GM18867 (cell line): ENCODE results near the gene DBNDD1.
A peak's percentile ranks its signal among the peaks of the same experiment; 100 is the strongest.

Experiments
- ATAC-seq: cut with Tn5 transposase; IDR thresholded peaks from one replicate; pipeline ENCODE4 v1.9.1; 2021; ENCODE audit warnings: mild to moderate bottlenecking, moderate library complexity; ENCODE audit not compliant: unreplicated experiment

DBNDD1 gene

DNA sequence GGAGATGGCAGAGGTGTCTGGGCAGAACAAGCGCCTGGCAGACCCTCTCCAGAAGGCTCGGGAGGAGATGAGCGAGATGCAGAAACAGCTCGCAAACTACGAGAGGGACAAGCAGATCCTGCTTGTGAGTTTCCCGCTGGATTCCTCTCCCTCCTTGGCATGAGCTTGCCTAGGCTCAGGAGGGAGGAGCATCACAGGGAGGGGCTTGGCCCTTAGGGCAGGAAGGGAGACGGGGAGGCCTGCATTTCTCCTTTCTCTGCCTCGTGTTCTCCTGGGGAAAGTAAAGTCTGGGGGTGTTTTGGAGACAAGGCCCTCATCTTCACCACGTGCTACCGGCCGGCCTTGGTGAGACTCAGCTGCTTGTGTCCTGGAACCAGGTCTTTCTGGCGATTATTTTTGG is 18.0 kb upstream of the DBNDD1 start:
- no peak for ATAC-seq

DNA sequence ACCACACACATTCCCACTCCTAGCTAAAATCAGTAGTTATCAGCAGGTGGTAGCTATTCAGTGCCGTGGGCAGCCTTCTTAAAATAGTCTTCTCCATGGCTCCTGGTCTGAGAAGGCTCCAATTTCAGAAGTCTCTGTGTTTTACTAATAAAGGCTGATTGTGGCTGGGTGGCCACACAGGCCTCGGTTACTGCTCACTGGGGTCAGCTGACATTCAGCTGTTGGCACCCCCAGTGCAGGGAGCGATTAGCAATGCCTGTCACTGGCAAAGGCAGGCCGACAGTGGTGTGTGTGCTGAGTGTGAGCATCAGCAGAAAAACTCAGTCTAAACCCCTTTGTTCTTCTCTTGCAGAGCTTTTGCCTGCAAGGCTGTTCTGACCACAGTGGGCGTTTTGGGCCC is 16.6 kb upstream of the DBNDD1 start:
- no peak for ATAC-seq

- ATAC-seq = no peak
These were observed 15.2 kb upstream of the DBNDD1 start for GRCh38 chr16:90034504-90034903.

- no peak for ATAC-seq
These were observed 14.1 kb upstream of the DBNDD1 start for GRCh38 chr16:90033387-90033786.

DNA sequence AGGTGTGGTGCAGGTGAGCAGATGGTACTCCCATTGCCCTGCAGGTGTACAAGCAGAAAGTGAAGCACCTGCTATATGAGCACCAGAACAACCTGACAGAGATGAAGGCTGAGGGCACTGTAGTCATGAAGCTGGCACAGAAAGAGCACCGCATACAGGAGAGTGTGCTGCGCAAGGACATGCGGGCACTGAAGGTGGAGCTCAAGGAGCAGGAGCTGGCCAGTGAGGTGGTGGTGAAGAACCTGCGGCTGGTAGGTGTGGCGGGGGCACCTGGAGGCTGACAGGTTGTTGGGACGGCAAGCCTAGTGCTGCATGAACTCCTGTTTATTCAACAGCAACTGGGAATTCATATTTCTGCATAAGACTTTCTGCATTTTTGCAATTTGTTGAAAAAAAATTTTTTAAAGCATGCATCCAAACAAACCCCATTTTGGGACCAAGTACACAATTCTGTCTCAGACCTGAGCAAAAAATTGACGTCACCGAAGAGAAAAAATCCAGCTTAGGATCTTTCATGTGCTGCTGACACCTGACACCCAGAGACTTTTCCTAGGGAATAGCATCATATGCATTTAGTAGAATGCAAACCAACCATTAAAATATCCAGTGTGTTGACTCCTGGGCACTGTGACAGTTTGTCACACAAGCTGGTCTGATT is 13.5 kb upstream of the DBNDD1 start:
- ATAC-seq = no peak

- no peak for ATAC-seq
These were observed 12.8 kb upstream of the DBNDD1 start for GRCh38 chr16:90031931-90032673.

GRCh38 chr16:90031186-90031930 is 12.1 kb upstream of the DBNDD1 start:
- no peak for ATAC-seq

DNA sequence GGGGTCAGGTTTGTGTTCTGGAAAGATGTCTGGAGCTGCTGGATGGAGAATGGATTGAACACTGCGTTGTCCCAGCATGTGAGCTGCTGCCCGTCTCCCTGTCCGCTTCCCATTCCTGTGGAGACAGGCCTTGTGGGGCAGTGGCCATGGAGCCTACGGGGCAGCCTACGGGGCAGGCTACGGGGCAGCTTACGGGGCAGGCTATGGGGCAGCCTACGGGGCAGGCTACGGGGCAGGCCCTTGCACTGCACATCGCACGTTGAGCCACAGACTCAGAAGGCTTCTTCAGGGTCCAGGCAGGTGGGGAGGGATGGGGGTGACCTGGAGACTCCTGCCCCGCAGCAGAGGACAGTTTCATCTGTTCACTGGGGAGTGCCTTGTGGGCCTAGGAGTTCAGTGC is 9.7 kb upstream of the DBNDD1 start:
- no peak for ATAC-seq

GRCh38 chr16:90027611-90028010 is 8.4 kb upstream of the DBNDD1 start:
- no peak for ATAC-seq

DNA sequence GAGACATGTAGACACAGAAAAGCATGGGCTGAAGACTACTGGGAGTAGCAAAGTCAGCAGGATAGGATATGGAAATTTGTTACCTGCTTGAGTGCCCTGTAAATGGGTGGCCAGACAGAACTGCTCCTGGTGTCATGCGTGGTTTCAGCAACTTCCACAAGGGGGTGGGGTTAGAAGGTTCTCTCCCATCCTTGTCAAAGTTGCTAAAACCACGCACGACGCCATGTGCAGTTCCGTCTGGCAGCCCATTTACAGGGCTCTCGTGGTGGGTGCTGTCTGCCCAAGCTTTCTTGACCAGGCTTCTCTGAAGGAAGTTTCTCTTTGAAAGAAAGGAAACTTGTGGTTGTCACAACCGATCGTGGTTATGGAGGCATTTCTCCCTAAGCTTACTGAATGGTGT is 6.9 kb upstream of the DBNDD1 start:
- ATAC-seq = no peak

DNA sequence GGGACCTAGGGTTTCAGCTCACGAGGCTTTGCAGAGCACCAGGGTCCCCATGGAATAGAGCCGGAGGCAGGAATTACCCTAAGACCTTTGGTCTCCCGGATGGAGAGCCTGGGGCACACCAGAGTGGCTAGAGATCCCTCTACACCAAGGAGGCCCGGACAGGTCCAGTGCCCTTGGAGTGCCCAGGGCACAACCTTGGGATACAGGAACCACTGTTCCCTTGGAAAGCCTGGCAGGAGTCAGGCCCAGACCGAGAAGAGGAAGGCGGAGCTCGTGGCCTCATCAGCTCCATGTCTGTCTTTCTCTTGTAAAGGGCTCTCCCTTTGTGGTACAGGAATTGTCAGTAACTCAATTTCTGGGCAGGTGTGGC is 3.8 kb upstream of the DBNDD1 start:
- ATAC-seq = no peak

- ATAC-seq = peak; percentile 73
These were observed 3.2 kb upstream of the DBNDD1 start for GRCh38 chr16:90022209-90023077.

DNA sequence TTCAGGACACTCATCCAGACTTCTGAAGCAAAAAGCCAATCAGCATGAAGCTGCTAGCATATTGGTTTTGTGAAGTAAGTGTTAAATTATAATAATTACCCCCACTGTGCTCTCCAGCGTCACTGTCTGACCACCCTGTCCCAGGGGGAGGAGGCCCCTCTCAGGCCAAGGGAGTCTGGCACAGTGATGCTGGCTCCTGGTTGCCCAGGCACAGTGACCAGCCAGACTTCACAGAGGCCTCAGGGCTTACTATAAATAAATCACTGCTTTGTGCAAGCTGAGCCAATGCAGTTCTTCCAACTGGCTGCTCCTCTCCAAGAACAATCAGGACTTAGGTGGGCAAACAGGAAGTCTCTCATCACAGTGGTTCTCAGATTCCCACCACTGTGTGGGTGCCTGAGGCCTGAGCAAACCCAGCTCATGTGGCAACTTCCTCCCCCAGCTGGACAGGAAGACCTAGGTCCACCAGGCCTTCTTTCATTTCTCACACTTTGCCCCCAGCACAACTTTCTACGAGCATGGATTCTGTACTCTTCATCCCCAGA is 1.7 kb upstream of the DBNDD1 start:
- no peak for ATAC-seq

- ATAC-seq = no peak
These were observed 1.1 kb upstream of the DBNDD1 start for GRCh38 chr16:90020260-90020837.

GRCh38 chr16:90019543-90020259 is 445 bp upstream of the DBNDD1 start:
- no peak for ATAC-seq

- no peak for ATAC-seq
These were observed 982 bp downstream of the DBNDD1 start for GRCh38 chr16:90018297-90018651.

DNA sequence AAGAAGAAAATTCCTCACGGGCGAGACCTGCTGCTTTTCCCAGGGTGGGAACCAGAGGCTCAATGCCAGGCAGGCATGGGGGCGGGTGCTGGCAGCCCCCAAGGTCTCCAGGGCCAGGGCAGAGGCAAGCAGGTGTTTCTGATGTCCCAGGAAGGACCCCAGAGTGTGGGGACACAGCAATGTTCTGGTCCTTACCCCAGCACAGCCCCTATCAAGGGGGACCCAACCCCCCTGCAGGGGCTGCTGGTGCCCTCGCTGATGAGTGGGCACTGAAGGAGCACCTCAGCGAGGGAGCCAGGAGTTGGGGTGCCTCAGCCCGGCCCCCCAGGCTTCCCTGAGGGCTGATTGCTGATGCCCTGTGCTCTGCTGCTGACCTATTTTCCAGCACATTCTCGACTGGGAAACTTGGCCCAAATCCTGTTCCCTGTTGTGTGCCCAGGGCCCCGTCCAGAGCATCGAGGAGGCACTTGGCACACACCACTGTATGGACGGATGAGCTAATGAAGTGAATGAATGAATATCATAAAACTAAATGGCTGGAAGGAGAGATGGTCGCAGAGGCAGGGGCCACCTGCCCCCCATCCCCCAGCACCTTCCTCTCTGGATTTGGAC is 2.8 kb downstream of the DBNDD1 start:
- no peak for ATAC-seq

GRCh38 chr16:90015586-90016338 is 3.5 kb downstream of the DBNDD1 start:
- ATAC-seq = no peak
